CD4-positive, alpha-beta T cell treated with Interleukin-2 at 100 ng/mL for 4 hours (primary cell): ENCODE data around the gene UBXN4.
A peak's percentile ranks its signal among the peaks of the same experiment; 100 is the strongest.
"Not testable (repeated sequence)": the region's sequence is repeated elsewhere in the genome, so short reads cannot be mapped to it uniquely, and the experiment has no call there.

Experiments
- DNase-seq: peaks from one replicate; pipeline ENCODE4 v3.0.0-alpha.2; 2020; ENCODE audit warnings: low spot score

Gene UBXN4

DNA sequence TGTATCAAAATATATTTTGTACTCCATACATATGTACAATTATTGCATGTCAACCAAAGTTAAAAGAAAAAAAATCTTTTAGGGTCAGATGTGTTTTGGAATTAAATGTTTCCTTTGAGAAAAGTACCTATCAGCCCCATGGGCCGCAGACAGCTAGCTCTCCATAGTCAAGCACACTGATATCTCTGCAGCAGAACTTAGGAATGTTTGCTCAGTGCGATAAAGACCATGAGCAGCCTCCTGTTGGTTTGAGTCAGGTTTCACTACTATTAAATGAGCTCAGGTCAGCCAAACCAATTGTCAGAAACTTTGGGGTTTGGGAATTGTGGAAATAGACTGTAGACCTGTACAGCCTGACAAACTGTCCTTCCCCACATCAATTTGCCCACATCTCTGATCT is 61.6 kb downstream of the UBXN4 start:
- DNase-seq = no peak

DNA sequence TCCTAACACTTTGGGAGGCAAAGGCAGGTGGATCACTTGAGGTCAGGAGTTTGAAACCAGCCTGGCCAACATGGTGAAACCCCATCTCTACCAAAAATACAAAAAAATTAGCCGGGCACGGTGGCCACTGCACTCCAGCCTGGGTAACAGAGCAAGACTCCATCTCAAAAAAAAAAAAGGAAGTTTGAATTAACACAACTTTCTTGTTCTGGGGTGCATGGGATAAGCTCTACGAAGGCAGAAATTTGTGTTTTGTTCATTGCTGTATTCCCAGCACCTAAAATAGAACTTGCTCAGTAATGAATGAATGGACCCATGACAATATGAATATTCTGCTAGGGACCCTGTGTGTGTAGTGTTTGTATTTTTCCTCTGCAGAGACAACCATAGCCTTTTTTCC is 66.2 kb downstream of the UBXN4 start:
- DNase-seq = not testable (repeated sequence)

DNA sequence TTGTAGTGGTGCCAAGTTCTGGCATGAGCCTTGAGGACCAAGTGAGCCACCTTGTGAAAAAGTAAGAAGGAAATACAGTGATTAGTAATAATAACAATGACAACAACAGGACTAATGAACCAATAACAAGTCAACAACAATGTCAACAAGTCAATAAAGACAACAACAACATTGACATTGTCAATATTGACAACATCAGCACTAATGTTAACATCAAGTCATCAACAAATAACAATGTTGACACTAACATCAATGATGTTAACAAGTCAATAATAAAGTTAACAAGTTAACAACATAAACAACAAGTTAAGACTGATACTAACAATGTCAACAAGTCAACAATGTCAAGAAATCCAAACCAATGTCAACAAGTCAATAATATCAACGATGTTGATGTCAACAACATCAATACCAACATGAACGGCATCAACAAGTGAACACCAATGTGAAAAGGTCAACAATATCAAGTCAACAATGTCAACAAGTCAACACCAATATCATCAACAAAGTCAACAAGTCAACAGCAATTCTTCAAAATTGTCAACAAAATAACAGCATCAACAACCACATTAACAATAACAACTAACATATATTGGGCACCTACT is 71.4 kb downstream of the UBXN4 start:
- no peak for DNase-seq

DNA sequence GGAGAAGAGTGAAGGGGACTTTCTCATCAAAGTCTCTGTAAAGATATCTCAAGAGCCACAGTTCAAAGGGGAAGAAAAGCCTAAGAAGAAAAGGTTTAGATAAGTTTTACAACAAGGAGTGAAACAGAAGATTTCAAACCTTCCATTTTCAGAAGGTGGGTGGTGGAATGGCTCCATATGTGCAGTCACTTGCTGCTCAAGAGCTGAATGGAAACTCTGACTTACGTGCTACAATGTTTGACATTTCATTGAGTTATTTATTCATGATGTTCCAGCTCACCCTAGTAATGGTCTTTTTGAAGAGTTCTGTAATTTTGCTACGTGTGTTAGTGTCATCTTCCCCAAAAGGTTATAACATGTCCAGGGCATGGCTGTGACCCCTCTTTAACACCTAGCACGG is 73.6 kb downstream of the UBXN4 start:
- DNase-seq = no peak

DNA sequence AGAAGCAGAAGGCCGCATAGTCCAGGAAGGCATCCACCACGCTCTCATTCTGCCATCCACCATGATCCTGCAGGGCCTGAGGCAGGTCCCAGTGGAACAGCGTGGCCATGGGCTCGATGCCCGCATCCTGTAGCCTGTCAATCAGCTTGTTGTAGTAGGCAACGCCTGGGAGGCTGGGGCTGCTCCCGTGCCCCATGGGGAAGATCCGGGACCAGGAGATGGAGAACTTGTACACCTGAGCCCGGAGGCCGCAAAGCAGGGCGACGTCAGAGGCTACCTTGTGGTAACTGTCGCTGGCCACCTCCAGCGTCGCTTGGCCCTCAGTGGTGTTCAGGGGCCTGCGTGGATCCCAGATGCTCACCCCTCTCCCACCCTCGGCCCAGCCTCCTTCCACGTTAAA is 75.8 kb downstream of the UBXN4 start:
- DNase-seq = no peak

DNA sequence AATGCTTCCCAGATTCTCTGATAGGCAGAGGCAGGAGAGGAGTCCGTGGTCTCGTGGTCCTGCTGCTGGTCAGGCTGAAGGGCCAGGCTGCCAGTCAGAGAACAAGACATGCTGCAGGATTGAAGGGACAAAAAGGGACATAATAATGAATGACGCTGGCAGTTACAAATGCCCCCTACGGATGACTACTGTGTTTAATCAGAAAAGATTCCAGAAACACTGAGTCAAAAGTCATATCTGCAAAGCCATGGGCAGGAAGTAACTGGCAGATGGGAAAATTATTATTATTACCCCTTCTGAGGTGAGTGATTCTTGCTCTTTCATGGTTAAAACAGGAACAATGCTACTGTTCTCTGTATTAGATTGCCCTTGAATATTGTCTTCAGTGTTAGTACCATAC is 76.3 kb downstream of the UBXN4 start:
- DNase-seq = no peak

DNA sequence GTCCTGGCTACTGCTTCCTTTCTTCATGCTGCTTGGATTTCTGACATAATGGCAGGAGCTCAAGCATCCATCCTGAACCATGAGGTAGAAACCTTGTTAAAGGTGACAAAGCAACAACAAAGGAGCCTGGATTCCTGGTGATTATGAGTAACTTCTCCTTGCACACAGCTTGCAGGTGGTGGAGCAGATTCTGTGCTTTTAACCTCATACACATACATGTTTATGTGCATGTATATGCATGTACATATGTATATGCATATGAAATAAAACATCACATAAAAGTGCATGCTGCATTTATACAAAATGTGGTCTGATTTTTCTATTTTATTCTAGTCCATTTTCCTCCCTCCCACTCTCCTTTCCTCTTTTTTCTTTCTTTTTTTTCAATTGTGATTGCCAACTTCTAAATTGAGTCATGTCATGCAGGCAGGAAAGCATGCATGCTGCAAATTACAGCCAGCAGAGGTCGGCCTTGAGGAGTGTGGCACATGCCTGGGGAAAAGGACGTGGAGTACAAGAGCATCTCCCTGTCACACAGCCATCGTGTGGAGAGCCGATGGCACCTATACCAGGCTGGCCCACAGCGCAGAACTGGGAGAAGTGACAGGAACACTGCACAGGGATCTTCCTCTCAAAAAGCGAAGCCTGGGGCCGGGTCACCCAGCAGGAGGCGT is 77.4 kb downstream of the UBXN4 start:
- DNase-seq = peak; percentile 5

DNA sequence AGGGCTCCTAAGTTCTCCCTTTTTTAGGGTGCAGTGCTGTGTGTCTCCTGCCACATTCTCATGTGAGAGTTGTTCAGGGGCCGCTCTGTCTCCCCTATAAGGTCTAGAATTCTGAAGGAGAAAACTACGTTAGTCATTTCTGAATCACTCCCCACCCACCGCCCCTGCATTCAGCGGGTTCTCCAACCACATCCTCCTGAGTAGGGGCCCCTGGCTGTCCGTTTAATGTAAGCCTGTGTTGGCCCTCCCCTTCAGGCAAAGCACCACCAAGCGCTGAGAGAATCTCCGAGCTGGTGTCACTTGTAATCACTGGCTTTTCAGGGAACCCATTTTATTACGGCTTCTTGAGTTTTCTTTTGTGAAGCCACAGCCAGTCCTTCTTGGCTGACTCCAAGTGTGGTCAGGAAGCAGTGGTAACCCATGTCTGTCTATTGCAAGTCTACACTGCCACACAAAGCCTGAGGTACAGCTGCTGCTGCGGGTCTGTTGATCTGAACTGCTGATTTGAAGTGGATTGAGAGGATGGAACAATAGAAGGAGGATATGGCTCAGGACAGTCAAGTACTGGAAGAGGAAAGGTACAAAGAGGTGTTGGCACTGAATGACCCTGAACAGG is 78.5 kb downstream of the UBXN4 start:
- DNase-seq = peak; percentile 65

DNA sequence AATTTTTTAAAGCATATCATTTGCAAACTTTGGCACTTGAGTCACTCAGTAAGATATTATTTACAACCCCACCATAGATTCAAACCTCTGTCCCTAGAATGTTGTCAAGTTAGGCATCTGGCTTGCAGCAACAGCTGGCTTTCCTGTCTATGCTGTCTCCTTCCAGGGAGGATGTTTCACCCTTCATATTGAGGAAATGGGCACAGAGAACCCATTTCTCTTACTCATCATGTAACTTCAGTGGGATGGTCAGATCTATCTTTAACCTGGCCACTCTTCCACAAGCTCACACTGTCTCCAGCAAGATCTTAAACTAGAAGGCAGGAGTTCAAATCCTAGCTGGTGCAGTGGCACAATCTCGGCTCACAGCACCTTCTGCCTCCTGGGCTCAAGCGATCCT is 79.5 kb downstream of the UBXN4 start:
- DNase-seq = no peak

DNA sequence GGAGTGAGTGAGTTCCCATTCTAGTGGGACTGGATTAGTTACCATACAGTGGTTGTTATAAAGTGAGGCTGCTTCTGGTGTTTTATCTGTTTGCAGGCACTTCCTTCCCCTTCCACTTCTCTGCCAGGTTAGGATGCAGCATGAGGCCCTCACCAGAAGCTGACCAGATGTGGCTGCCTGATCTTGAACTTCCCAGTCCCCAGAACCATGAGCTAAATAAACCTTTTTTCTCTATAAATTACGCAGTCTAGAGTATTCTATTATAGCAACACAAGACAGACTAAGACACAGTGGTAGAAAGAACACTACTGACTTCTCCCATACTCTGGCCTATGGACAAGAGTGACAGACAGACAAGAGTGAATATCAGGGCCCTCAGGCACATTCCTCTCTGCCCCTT is 81.2 kb downstream of the UBXN4 start:
- no peak for DNase-seq

DNA sequence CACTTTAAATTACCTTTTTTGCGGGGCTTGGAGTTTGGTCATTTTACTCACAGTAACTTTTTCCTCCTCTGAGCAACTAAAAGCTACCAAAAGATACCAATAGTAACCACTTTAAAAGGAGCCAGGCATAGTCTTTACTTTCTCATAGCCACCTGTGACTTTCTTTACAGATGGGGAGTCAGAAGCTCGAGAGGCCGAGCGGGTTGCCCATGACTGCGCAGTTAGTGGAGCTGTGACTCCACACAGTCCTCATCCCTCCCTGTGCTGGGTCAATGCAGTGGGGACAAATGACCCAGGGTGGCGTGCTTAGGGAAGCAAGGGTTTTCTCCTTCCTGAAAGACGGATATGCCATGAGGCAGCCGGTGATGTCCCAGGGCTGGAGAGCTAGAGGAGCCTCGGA is 83.5 kb downstream of the UBXN4 start:
- DNase-seq = no peak

DNA sequence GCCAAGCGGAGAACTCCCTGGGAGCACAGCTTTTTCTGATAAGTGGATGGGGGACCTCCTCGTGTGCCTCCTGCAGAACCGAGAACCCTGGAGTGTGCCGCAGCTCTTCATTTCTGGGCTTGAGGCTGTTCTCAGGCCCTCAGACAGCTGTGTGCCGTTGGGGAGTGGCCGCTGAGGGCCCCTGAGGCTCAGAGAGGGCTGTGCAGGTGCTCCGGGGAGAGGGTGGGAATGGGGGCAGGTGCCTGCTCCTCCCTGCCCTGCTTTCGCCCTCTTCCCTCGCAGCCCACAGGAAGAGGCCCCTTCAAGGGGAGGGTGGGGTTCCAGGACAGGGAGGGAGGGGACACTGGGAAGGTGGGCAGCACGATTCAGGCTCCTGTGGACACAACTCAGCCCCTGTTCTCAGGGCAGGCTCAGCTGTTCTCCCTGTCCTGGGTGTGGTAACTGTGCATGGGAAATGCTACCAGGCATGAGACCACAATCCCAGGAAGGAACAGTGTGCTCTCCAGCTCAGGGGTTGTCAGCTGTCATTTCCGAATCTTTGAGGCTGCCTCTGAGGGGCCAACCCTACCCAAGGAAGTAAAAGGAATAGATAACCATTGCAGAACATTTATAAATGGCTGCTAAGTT is 84.0 kb downstream of the UBXN4 start:
- DNase-seq = no peak

DNA sequence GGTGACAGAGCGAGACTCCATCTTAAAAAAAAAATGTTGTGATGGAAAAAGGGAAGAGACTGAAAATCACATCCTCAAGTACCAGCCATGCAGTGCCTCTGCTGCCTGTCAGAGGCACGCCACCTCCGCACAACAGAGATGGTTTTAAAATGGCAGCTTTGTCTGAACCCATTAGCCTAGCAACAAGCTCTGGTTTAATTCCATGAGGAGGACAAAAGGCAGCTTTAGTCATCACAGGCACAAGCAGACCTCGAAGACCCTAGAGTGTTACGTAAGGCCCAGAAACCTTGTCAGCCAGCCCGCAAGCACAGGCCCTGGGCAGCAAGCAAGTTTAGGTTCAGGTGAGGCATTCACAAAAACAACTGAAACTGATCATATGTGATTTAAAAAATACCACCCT is 84.9 kb downstream of the UBXN4 start:
- no peak for DNase-seq

DNA sequence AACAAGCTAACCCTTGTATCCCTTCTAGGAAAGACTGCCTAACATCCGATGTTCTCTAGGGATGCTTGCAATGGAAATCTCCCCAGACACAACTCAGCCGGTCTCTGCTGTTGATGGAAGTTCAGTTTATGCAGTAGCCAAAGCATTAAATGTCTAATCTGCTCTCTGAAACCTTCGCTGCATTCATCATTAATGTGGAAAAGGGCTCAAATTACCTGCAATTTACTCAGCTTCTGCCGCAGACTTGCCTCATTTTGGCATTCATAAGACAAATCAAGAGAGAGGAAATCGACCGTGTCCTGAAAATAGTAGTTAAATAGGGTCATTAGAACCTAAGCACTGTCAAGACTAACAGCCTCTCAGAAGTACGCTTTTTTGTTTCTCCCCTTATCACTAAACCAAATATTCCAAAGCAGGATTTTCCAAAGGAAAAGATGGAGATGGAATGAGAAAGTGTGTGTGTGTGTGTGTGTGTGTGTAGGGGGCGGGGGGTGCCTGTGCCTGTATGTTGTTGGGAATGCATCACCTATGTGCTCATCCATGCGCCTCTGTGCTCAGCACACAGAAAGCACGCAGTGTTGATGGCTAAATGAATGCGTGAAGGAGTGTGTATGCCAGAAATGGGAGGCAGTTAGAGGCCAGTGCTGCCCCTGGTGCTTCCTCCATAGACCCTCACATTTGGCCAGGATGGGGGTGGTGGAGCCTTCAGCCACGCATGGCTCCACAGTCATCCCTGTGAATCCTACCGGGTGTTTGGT is 87.9 kb downstream of the UBXN4 start:
- DNase-seq = no peak

DNA sequence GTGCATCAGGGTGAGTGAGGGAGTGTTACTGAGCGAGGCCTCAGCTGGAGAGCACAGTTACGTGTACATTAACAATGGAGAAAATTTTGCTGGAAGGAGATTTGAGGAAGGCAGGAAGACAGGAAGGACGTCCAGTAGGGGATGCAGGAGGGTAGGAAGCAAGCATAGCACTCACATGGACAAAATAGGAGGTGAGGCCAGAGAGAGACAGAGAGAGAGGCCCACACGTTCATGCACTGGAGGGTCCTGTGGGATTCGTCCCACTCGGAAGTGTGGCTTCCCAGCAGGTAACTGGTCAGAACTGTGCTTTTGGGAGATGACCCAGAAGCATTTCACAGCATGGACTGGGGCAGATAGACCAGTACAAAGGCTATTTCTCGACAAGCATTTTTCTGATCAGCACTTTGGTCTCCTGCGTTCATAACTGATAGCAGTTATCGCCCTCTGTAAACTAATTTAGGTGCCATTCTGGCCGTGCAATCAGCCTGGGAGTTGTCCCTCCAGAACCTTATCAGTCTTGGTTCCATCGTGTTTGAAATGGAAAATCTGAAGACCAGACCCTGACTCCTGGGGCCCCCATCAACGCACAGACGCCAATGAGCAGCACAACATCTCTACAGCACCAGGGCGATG is 89.6 kb downstream of the UBXN4 start:
- no peak for DNase-seq

DNA sequence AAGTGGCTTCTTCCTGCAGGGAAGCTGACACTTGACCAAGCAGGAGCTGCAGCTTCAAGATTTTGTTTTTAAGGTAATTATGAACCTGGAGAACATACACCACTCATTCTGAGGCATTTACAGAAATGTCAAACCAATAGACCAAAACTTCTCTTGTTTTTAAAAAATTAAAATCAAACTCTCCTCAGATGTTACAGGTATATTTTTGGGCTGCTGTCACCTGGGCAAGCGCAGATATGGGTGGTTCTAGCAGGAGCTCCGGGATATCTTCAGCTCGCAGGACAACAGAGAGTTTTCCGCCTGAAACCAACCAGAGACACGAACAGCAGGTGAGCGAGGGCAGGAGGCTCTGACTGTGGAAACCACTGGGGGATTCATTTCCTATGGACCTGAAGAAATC is 91.2 kb downstream of the UBXN4 start:
- DNase-seq = no peak
